22Rv1 (cell line): ENCODE measurements around the gene CCNL2.

Experiments
- H3K27ac ChIP-seq: fragments of 450-650 bp; 2 replicates; pipeline ENCODE4 v1.5.1; 2017
- CTCF ChIP-seq: fragments of 450-650 bp; IDR thresholded peaks from 2 replicates; pipeline ENCODE4 v1.5.1; 2017; ENCODE audit warnings: mild to moderate bottlenecking
- ZFX ChIP-seq: fragments of 450-650 bp; IDR thresholded peaks from 2 replicates; pipeline ENCODE4 v1.6.1; 2017; ENCODE audit warnings: antibody characterized with exemption, borderline replicate concordance

Gene CCNL2

GRCh38 chr1:1397839-1398523, 1.2 kb downstream of the CCNL2 start:
- no peak for TF ChIP-seq ZFX
- no peak for TF ChIP-seq CTCF
- H3K27ac ChIP-seq, result peak overlapping the region; percentile 80

DNA sequence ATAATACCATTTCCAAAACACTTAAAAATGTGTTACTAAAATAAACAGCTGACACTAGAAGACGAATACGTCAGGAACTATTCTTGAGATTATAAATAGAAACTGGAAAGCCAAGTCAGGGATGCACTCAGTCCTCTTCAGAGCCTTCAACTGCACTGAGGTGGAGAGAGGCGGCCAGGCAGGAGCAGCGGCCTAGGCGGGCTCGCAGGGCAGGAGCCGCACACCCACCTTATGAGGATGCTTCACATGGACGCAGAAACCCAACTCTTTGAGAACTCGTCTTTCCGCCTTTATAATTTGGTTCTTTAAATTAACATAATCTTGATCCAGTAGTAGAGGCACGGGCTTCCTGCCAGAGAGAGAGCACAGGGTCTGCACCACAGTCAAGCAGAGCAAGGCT, 4.0 kb downstream of the CCNL2 start:
- H3K27ac ChIP-seq, result no peak overlapping the region
- TF ChIP-seq CTCF (no peak), ZFX (no peak)

- TF ChIP-seq ZFX (no peak), CTCF (no peak)
- H3K27ac ChIP-seq, result no peak overlapping the region
Observed at GRCh38 chr1:1394116-1394515, 5.0 kb downstream of the CCNL2 start.

- H3K27ac ChIP-seq, result no peak overlapping the region
- no peak for TF ChIP-seq ZFX
- no peak for TF ChIP-seq CTCF
Observed at GRCh38 chr1:1393428-1393827, 5.7 kb downstream of the CCNL2 start.

DNA sequence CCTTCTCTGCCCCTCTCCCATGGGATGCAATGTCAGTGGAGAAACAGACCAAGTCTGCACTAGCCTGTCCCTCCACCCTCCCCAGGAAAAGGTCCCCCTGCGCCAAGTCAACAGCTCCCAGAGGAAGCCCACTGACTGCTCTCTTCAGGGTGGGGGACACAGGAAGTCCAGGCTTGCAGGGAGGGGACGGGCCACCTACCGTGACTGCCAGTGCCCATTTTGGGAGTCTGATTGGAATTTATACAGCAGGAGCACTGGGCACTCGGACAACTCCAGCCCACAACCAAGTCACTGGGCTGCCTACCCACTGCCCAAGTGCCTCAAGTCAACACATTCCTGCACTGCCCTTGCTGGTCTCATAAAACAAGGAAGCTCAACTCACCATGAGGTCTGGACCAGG, 6.1 kb downstream of the CCNL2 start:
- no peak for TF ChIP-seq CTCF
- TF ChIP-seq ZFX, result no peak

GRCh38 chr1:1391225-1391624, 7.9 kb downstream of the CCNL2 start:
- no peak overlapping the region for H3K27ac ChIP-seq
- TF ChIP-seq CTCF (no peak), ZFX (no peak)

More for the DNA sequence above, 6.1 kb downstream of the CCNL2 start:
- H3K27ac ChIP-seq, result no peak overlapping the region

GRCh38 chr1:1390675-1391074, 8.5 kb downstream of the CCNL2 start:
- TF ChIP-seq ZFX, result no peak
- TF ChIP-seq CTCF, result no peak
- H3K27ac ChIP-seq, result no peak overlapping the region
